ENCODE data around the gene DOCK2.

GRCh38 chr5:169827769-169828168 is 190.7 kb downstream of the DOCK2 start:
- no peak for TF ChIP-seq CTCF (IDR thresholded peaks at IDR 0.05)
- TF ChIP-seq SIN3A (IDR thresholded peaks at IDR 0.05; ENCODE audit: borderline replicate concordance, insufficient read depth, low read depth, low read length), result no peak
